Lower leg skin (tissue), 4 donors: ENCODE data around the gene ACTR2. TPM values are rescaled to one million over a fixed set of nuclear protein-coding genes. Genes with fewer than 3 reads are reported as not detected.

Source experiments
- DNase-seq, 2 donors: peaks; one replicate each; pipeline ENCODE4 v3.0.0-alpha.2; 2019; ENCODE audit warnings: low spot score in 2 of 2
- H3K4me3 ChIP-seq: fragments of 200-600 bp; sonication (generic); 2 replicates; pipeline ENCODE4 v1.5.1; 2017; ENCODE audit warnings: mild to moderate bottlenecking, low read depth; ENCODE audit not compliant: poor library complexity, severe bottlenecking
- CTCF ChIP-seq, 3 donors: fragments of 450-650 bp; IDR thresholded peaks; one replicate each; pipeline ENCODE4 v1.5.1; 2016; ENCODE audit warnings: antibody characterized with exemption in 3 of 3, mild to moderate bottlenecking in 3 of 3, moderate library complexity in 2 of 3
- POLR2A ChIP-seq, 2 donors: fragments of 450-650 bp; IDR thresholded peaks; one replicate each; pipeline ENCODE4 v1.6.1; 2016 to 2017; ENCODE audit warnings: antibody characterized with exemption in 2 of 2, mild to moderate bottlenecking in 1 of 2, moderate library complexity in 1 of 2
- WGBS, 2 donors: methylation state at CpG; one replicate each; pipeline ENCODE4 v1.1.5; 2018; 5-methylcytosine and 5-hydroxymethylcytosine counted together
- intact Hi-C: fragments of 100-400 bp; cut with DNase I; formaldehyde crosslinking; loops from one replicate; pipeline ENCODE4 v1.15.0; 2023; ENCODE audit warnings: low total_unique reads
- total RNA-seq, 4 donors: library from RNA; depleted of rRNA; stranded (reverse); fragments of >200 nt; gene quantifications; one replicate each; pipeline ENCODE4 v1.1.0, GENCODE V29; 2016

Gene ACTR2
- total RNA-seq, 4 donors from 2014 or later = 44.1 to 58.7 (median 50.9) TPM

- no peak for TF ChIP-seq CTCF (IDR thresholded peaks at IDR 0.05)
- no peak for TF ChIP-seq POLR2A (IDR thresholded peaks at IDR 0.05)
- no peak overlapping the region for H3K4me3 ChIP-seq
- no peak for DNase-seq
- intact Hi-C loops = no loop called here
- WGBS, 2 donors = 61 to 69% methylated on average over 3 of the region's 3 CpGs
These were observed 54.9 kb downstream of the ACTR2 start for GRCh38 chr2:65282477-65283053.

- H3K4me3 ChIP-seq = no peak overlapping the region
- 96 to 97% methylated on average over 4 of the region's 4 CpGs for WGBS, 2 donors
- DNase-seq = peak in 1 of 2 donors; percentile 8
- TF ChIP-seq CTCF (IDR thresholded peaks at IDR 0.05) (no peak), POLR2A (IDR thresholded peaks at IDR 0.05) (no peak)
- intact Hi-C loops = no loop called here
These were observed 59.7 kb downstream of the ACTR2 start for GRCh38 chr2:65287364-65287763.

- TF ChIP-seq CTCF (IDR thresholded peaks at IDR 0.05) (no peak), POLR2A (IDR thresholded peaks at IDR 0.05) (no peak)
- intact Hi-C loops = no loop called here
- H3K4me3 ChIP-seq = no peak overlapping the region
- peak in 1 of 2 donors; percentile 68 for DNase-seq
- whole genome bisulfite sequencing, 2 donors = 65 to 69% methylated on average over 11 of the region's 11 CpGs
These were observed 63.8 kb downstream of the ACTR2 start for GRCh38 chr2:65291216-65292105.

- TF ChIP-seq CTCF (IDR thresholded peaks at IDR 0.05) (no peak), POLR2A (IDR thresholded peaks at IDR 0.05) (no peak)
- 24 to 25% methylated on average over 3 of the region's 3 CpGs for WGBS, 2 donors
- no peak overlapping the region for H3K4me3 ChIP-seq
- peak in 1 of 2 donors; percentile 62 for DNase-seq
- intact Hi-C loops = no loop called here
These were observed 64.4 kb downstream of the ACTR2 start for GRCh38 chr2:65292106-65292400.

GRCh38 chr2:65292461-65293011 lies 64.9 kb downstream of the ACTR2 start:
- DNase-seq = peak in 1 of 2 donors; percentile 78
- 20 to 33% methylated on average over 20 of the region's 21 CpGs for WGBS, 2 donors
- TF ChIP-seq POLR2A (IDR thresholded peaks at IDR 0.05) (no peak), CTCF (IDR thresholded peaks at IDR 0.05) (no peak)
- intact Hi-C loops = no loop called here
- H3K4me3 ChIP-seq = no peak overlapping the region
